PFSK-1 (cell line): ENCODE data around the gene PA2G4.

Experiments
- FOXP2 ChIP-seq: optimal IDR thresholded peaks from 2 replicates; pipeline ENCODE3; 2011; ENCODE audit warnings: borderline replicate concordance, control low read depth, inconsistent platforms; ENCODE audit not compliant: insufficient read depth; ENCODE audit errors: extremely low read length, extremely low read depth
- POLR2AphosphoS5 ChIP-seq: IDR thresholded peaks from 2 replicates; pipeline ENCODE4 v1.6.1; 2012; ENCODE audit warnings: low read depth, mild to moderate bottlenecking, control low read depth, low read length, moderate library complexity
- SIN3A ChIP-seq: IDR thresholded peaks from 2 replicates; pipeline ENCODE4 v1.6.1; 2012; ENCODE audit warnings: mild to moderate bottlenecking, low read length, moderate library complexity, borderline replicate concordance; ENCODE audit not compliant: insufficient read depth
- TAF1 ChIP-seq: IDR thresholded peaks from 2 replicates; pipeline ENCODE4 v1.6.1; 2012; ENCODE audit warnings: low read length, control low read depth, borderline replicate concordance; ENCODE audit not compliant: insufficient read depth
- TF ChIP-seq, protein P1 (sequence below), 2 experiments: IDR thresholded peaks; 2 replicates each; pipeline versions ENCODE4 v1.6.1 to v1.8.0; 2011 to 2012; ENCODE audit warnings: low read depth in 2 of 2, low read length in 2 of 2, control low read depth in 1 of 2, inconsistent platforms in 1 of 2, mild to moderate bottlenecking in 1 of 2, moderate library complexity in 1 of 2; ENCODE audit not compliant: insufficient read depth in 1 of 2

The PA2G4 gene

DNA sequence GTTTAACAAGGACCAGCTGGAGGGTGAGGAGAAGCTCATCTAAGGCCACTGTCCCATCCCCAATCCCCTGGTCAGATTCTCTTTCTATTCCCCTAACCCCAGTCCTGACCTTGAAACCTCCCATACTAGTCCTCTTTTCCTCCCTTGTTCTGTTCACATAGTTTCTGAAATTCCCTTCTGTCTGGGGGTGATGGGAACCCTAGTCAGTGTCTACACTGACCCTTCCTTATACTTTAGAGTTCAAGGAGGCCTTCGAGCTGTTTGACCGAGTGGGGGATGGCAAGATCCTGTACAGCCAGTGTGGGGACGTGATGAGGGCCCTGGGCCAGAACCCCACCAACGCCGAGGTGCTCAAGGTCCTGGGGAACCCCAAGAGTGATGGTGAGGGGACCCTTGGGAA, 50.5 kb downstream of the PA2G4 start:
- TF ChIP-seq TAF1 = no peak
- TF ChIP-seq, protein P1, sequence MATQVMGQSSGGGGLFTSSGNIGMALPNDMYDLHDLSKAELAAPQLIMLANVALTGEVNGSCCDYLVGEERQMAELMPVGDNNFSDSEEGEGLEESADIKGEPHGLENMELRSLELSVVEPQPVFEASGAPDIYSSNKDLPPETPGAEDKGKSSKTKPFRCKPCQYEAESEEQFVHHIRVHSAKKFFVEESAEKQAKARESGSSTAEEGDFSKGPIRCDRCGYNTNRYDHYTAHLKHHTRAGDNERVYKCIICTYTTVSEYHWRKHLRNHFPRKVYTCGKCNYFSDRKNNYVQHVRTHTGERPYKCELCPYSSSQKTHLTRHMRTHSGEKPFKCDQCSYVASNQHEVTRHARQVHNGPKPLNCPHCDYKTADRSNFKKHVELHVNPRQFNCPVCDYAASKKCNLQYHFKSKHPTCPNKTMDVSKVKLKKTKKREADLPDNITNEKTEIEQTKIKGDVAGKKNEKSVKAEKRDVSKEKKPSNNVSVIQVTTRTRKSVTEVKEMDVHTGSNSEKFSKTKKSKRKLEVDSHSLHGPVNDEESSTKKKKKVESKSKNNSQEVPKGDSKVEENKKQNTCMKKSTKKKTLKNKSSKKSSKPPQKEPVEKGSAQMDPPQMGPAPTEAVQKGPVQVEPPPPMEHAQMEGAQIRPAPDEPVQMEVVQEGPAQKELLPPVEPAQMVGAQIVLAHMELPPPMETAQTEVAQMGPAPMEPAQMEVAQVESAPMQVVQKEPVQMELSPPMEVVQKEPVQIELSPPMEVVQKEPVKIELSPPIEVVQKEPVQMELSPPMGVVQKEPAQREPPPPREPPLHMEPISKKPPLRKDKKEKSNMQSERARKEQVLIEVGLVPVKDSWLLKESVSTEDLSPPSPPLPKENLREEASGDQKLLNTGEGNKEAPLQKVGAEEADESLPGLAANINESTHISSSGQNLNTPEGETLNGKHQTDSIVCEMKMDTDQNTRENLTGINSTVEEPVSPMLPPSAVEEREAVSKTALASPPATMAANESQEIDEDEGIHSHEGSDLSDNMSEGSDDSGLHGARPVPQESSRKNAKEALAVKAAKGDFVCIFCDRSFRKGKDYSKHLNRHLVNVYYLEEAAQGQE (IDR thresholded peaks at IDR 0.05; ENCODE audit: insufficient read depth in 1 of 2, low read depth in 2 of 2, low read length in 2 of 2) = no peak
- no peak for TF ChIP-seq SIN3A
- TF ChIP-seq FOXP2 = no peak
- no peak for TF ChIP-seq POLR2AphosphoS5

DNA sequence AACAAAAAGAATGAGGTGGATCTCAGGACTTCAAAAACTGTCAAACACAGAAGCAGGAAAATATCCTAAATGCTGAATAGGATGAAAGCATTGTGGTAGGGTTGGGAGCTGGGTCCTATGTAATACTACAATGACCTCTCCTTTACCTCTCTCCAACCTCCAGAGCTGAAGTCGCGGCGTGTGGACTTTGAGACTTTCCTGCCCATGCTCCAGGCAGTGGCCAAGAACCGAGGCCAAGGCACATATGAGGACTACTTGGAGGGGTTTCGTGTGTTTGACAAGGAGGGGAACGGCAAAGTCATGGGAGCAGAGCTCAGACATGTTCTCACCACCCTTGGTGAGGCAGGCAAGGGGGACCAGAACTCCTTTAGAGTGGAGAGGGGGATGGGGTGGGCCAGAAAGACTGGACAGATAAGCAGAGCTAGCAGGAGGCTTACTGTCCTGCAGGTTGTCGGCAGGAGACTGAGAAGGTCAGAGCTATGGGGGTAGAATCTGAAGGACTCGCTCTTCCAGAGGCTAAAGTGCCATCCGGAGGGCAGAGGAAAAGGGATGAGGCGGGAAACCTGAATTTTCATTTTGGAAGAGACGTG, 51.0 kb downstream of the PA2G4 start:
- TF ChIP-seq SIN3A = no peak
- no peak for TF ChIP-seq TAF1
- no peak for TF ChIP-seq POLR2AphosphoS5
- no peak for TF ChIP-seq FOXP2
- TF ChIP-seq, protein P1 (IDR thresholded peaks at IDR 0.05; ENCODE audit: insufficient read depth in 1 of 2, low read depth in 2 of 2, low read length in 2 of 2) = no peak

DNA sequence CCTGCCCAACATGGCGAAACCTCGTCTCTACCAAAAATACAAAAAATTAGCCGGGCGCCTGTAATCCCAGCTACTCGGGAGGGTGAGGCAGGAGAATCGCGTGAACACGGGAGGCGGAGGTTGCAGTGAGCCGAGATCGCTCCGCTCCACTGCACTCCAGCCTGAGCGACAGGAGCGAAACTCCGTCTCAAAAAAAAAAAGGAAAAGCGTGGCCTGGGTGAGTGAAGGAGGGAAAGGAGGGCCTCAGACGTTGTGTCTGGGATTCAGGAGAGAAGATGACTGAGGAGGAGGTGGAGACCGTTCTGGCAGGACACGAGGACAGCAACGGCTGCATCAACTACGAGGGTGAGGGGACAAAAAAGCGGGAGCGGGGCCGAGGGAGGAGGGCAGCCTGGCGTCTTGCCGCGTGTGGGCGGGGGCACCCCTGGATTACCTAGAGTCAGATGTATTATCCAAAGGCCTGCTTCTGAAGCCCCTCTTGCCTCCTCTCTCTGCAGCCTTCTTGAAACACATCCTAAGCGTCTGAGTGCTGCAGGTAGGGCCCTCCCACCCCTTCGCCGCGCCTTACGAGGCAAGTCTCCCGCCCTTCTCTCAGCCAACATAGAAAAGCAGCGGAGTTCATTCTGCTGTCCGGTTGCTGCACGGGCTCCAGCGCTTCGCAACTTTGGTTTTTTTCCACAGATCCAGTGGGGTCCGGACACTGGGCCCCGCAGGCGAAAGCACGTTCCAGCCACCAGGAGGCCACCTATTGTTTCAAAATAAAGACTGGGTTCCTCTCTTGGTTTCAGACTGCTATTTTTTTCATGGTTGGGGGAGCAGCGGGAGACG, 53.1 kb downstream of the PA2G4 start:
- TF ChIP-seq FOXP2 (no peak), TAF1 (peak; percentile 56; the same call in 1 of the 2 replicates), SIN3A (no peak), POLR2AphosphoS5 (peak; percentile 70)
- TF ChIP-seq, protein P1 (IDR thresholded peaks at IDR 0.05; ENCODE audit: insufficient read depth in 1 of 2, low read depth in 2 of 2, low read length in 2 of 2) = 0 out of 4 replicates have a peak, but pooled peaks of 1 of the 2 experiments have one; percentile 39

DNA sequence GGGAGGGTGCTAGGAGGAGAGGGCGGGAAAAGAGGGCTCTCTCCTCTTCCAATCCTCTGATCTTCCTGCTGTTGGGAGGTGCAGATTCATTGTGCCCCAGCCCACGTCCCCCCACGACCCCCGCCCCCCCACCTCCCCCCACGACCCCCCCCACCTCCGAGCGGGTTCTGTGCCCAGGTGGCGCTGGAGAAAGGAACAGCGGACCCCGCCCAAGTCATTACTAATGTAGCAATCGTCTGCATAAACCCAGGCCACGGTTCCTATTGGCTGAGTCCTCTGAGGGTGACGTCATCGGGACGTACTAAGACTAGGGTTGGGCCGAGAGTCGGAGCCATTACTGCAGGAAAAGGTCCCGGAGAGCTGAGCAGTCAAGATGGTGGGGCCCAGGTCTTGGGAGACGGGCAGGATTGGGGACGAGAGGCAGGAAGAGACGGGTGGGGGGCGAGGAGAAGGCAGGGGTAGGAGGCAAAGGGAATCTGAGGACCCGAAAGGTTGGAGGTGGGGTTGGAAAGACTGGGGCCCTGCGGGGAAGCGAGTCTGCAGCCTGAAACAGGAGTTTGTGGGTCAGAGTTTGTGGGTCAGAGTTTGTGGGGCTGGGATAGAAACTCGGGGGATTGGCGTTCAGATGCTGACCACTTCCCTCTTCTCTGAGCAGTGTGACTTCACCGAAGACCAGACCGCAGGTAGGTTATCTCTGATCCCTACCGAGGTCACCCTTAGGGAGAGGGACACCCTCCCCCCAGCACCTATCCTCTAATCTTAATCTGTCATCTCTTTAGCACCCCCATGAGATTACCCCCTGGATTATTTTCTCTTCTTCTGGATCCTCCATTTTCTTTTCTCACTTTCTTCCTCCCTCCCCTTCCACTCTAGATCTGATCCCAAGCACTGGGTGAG, 53.9 kb downstream of the PA2G4 start, which contains the start of gene MYL6:
MYL6 (plus strand) TSS at position 331 of the 897 bp plus-strand sequence; CDS start at position 374, 43 bp downstream.
- TF ChIP-seq POLR2AphosphoS5 (peak; percentile 100), SIN3A (peak; percentile 73; the same call in 1 of the 2 replicates), FOXP2 (no peak), TAF1 (peak; percentile 97)
- TF ChIP-seq, protein P1 (IDR thresholded peaks at IDR 0.05; ENCODE audit: insufficient read depth in 1 of 2, low read depth in 2 of 2, low read length in 2 of 2) = peak in 1 of 2 experiments; percentile 56; a peak in 2 of 4 replicates
